ENCODE measurements around the gene MANF. TPM values are rescaled to one million over a fixed set of nuclear protein-coding genes. Genes with fewer than 3 reads are reported as not detected.
"Not testable (repeated sequence)": the region's sequence is repeated elsewhere in the genome, so short reads cannot be mapped to it uniquely, and the experiment has no call there.

The MANF gene
- polyA plus RNA-seq, 4 donors = 109 to 163 (median 133) TPM

DNA sequence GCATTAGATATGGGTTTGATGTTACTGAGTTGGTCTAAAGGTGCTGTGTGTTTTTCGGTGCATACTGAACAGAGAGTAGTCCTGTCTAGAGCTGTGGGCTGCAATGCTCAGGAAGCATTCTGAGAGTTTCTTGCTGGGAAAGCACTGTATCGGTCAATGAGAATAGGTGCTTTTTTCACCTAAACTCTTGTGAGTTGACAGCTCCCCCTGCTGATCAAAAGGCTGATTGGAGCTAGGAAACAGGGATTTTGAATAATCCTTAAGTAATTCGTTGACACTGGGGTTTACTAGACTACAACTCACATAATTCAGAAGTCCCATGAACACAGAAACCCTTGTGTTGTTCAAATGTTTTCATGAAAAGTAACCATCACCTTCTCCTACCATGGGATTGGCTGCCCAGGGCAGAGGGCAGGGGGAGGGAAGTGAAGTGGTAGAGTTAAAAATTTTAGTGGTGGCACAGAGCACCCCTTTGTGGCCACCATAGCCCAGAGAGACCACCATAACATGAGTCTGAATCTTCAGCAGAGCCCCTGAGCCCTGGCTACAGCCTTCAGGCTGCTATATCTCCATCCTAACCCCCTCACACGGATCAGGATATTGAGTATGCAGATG, 13.0 kb upstream of the MANF start:
- DNase-seq (ENCODE audit: low read depth in 4 of 4, low spot score in 3 of 4) = peak in 2 of 4 donors; percentile 53 to 58

DNA sequence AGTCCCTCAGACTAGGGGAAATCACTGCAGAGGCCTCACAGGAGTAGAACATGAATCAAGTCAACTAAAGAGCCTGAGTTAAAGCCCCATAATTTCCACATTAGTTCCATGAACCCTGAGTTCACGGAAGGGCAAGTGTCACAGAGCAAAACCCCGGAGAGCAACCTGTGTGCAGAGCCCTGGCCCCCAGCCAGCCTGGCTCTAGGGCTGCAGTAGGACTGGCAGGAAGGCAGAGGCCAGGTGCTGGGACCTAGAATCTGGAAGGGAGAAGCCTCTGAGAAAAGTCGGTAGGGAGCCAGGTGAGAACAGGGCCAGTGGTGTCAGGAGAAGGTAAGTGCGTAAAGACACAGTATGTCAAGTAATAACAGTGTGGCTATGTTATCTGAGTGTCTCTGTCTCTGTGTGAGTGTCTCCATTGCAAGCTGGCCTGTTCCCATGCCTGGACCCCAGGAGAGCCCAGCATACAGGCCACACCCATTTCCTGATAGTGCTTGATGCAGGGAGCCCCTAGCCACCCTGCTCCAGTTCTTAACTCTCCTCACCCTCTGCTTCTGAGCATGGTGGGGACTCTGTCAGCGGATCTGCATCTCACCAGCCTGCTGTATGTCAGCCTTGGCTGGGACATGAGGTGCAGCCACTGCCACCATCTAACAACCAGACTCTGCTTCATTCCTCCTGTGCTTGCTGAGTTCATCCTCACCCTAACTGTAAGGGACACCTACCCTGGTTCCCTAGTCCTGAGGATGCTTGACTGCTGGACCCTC, 11.3 kb upstream of the MANF start:
- no peak for DNase-seq (ENCODE audit: low read depth in 4 of 4, low spot score in 3 of 4)

DNA sequence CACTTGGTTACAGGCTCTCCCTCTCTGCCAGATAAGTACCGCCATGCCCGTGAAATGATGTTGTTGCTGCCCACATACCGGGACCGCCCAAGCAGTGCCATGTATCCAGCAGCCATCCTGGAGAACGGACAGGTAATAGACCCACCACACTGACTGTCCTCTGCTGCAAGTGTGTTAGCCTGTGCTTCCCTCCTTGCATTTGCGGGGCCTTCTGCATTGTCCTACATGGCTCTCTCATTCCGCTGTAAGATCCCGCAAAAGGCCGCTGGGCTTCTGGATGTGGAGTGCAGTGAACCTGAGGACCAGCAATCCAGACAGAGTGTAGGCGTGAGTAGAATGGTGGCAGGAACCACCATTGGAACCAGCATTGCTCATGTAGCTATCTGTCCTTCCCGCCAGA, 10.6 kb upstream of the MANF start:
- DNase-seq (ENCODE audit: low read depth in 4 of 4, low spot score in 3 of 4) = no peak

DNA sequence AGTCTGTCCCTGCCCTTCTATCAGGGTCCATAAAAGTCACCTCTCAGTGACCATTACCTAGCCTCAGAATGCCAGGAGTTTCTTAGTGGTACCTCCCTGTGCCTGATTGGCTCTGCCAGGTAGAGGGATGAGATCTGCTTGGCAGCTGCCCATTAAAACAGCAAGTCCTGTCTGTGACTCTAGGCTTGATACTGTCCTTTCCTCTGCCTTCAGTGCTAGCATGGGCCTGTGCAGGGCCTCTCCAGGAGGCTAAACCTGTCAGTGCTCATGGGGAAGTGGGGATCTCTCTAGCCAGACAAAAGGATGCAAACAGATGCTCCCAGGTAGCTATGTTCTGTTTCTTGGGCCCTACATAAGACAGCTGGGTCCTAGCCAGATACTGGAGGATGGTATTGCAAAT, 10.0 kb upstream of the MANF start:
- no peak for DNase-seq (ENCODE audit: low read depth in 4 of 4, low spot score in 3 of 4)

DNA sequence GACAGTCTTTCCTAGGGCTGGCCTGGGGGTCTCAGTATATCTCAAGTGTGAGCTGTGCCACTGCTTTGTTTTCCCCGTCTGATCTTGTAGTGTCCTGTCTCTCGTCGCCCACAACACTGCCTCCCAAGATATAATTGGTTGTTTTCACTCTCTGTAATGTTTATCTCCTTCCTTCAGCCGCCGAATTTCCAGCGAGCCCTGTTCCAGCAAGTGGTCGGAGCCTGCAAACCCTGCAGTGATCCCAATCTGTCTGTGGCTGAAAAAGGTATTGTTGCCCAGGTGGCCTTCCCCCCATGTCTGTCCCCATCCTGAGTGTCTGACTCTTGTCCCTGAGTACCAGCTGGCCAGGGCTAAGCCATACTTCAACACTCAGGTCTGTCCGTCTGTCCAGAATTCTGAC, 9.5 kb upstream of the MANF start:
- DNase-seq (ENCODE audit: low read depth in 4 of 4, low spot score in 3 of 4) = no peak

DNA sequence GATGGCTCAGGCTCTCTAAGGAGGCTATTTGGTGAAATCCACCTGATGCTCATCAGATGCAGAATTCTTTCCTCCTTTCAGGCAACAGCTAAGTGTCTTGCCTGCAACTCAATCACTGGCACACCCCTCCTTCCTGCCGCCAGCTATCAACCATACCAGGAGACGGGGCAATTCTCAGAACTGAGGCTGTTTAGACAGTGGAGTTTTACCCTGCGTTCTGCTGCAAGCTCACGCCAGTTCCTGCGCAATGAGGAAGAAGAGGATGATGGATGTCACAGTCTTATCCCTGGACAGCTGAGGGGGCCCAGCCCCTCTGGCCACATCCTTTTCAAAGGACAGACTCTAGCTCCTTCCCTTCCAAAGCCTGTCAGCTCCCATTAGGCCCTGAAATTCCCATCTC, 7.0 kb upstream of the MANF start:
- DNase-seq (ENCODE audit: low read depth in 4 of 4, low spot score in 3 of 4) = no peak

DNA sequence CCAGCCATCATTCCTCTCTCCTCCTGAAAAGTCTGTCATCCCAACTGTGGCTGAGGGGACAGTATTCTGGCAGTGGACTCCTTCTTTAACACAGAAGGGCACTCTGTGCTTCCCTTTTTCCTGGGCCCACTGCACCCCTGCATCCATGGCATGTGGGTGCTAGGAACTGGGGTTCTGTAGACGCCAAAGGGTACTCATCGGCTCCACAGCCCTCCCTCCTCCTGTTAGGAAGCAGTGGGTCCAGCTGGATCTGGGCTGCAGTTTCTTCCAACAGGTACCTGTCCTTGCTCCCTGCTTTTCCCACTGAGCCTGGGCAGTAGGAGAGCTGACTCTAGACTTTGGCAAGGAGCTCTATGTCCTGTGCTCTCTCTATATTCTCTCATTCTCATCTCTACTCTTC, 6.4 kb upstream of the MANF start:
- DNase-seq (ENCODE audit: low read depth in 4 of 4, low spot score in 3 of 4) = no peak

DNA sequence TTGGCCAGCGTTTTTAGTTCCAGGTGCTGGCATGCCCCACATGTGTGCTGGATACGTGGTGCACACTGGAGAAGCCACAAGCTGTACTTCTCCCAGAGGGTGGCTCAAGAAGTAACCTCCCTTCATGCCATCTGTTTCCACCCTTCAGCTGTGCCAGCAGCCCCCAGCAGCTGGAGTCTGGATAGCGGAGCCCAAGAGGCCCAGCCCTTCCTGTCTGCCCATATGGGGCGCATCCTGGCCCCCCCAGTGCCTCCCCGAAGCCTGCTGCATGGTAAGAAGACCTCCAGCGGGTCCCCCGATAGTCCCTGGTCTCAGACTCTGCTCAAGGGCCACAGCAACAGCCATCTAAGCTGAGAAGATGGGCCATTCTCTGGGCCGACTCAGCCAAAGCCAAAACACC, 5.8 kb upstream of the MANF start:
- DNase-seq (ENCODE audit: low read depth in 4 of 4, low spot score in 3 of 4) = no peak

DNA sequence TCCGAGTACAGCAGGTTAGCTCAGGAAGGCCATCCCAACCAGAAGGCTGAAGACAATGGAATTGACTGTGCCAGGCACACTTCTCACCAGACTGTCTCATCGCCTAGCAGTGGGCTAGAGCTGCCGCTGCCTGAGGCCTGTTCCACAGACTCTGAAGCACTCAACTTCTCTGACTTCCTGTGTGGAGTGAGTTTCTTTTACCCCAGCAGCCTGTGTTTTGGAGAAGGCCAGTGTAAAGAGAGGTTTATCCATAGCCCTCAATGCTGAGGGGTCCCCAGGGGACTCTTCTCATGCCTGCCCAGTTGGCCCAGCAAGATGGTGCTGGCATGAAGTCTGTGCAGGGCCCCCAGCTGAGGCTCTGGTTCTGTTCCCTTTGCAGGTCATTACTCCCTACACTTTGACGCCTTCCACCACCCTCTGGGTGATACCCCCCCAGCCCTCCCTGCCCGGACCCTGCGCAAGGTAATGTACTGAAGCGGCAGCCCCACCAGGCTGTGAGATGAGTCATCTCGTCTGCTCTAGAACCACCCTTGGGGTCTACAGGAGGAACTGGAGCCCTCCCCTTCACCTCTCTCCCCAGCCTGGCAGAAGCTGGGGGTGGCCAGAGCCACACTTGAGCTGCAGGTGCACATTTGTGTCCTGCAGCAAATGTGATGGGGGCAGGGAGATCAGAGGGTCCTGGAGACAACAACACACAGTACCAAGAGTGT, 5.2 kb upstream of the MANF start:
- DNase-seq (ENCODE audit: low read depth in 4 of 4, low spot score in 3 of 4) = no peak

DNA sequence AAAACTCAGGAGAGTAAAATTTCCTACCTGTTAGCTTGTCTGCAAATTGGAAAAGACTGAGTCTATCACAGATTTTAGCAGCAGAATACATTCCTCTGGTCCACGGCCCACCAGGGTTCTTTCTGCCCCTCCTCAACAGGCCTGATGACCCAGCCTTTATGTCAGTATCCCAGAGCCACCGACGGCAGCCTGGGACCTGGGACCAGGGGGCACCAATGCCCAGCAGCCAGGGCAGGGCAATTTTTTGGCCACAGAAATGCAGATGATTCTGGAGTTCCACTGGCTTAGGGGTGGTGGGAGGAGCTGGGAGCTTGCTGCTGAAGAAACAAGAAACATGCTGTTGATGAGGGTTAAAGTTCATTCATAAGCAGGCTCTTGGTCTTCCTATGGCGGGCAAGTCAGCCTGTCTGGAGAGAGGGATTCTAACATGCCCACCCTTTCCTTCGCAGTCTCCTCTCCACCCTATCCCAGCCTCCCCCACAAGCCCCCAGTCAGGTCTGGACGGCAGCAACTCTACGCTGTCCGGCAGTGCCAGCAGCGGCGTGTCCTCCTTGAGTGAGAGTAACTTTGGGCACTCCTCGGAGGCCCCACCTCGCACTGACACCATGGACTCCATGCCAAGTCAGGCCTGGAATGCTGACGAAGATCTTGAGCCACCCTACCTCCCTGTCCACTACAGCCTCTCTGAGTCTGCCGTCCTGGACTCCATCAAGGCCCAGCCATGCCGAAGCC, 4.3 kb upstream of the MANF start:
- no peak for DNase-seq (ENCODE audit: low read depth in 4 of 4, low spot score in 3 of 4)

DNA sequence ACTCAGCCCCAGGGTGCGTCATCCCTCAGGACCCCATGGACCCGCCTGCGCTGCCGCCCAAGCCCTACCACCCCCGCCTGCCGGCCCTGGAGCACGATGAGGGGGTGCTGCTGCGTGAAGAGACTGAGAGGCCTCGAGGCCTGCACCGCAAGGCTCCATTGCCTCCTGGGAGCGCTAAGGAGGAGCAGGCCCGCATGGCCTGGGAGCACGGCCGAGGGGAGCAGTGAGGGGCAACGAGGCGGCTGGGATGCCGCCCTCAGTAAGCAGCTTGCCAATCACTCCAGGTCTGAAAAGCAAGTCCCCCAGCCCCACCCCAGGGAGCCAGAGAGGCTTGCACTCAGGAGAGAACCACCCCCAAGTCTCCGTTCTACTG, 3.8 kb upstream of the MANF start:
- no peak for DNase-seq (ENCODE audit: low read depth in 4 of 4, low spot score in 3 of 4)

DNA sequence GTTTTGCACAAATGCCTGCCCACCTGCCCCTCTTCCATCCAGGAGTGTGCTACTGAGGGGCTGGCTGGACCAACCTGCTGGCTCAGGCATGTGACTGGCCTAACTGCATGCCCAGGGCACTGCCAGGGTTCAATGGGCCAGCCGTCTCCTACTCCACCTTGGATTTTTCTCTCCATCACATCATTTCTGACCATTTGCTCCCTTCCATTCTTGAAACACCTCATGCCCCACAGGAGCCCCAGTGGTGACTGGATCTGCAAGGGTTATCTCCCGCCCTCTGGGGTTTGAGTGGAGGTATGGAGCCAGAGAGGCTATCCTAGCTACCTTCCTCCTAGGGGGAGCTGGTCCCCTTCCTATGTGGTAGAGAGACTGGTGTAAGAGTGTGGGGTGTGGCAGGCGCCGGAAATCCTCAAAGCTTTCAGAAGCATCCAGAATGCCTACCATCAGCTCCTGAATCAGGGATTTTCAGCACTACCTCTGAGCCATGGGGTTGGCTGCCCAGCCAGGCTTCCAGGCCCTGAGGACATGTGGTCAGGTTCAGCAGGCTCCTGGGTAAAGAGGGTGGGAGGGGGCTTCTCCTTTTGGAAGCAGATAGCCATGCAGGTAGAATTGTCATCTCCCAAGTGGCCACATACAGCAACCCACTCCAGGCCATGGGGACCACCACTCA, 2.9 kb upstream of the MANF start:
- no peak for DNase-seq (ENCODE audit: low read depth in 4 of 4, low spot score in 3 of 4)

DNA sequence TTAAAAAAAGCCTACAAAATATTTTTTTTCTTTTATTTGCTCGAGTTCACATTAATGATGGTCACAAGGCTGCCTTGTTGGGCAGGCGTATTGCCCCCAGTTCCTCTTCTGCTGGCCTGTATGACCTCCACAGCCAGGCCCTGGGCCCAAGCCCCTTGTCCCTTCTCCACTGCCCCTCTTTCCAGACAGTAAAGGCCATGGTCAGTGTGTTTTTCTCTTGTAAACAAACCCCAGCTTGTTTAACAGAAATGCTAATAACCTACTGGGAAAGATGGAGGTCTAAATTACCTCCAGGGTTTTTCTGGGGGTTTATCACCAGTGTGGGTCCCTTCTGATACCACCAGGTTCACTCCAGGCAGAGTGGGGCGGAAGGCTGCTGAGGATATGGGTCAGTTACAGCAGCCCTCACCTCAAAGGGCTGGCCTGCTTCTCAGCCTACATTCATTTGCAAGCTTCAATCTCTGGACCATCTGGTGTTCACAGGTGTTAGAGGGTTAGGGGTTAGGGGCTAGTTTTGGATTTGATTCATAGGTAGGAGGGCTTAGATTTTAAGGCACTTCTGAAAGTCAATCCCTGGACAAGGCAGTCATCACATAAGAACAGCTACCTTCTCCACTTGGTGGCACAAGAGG, 2.0 kb upstream of the MANF start:
- DNase-seq (ENCODE audit: low read depth in 4 of 4, low spot score in 3 of 4) = no peak

DNA sequence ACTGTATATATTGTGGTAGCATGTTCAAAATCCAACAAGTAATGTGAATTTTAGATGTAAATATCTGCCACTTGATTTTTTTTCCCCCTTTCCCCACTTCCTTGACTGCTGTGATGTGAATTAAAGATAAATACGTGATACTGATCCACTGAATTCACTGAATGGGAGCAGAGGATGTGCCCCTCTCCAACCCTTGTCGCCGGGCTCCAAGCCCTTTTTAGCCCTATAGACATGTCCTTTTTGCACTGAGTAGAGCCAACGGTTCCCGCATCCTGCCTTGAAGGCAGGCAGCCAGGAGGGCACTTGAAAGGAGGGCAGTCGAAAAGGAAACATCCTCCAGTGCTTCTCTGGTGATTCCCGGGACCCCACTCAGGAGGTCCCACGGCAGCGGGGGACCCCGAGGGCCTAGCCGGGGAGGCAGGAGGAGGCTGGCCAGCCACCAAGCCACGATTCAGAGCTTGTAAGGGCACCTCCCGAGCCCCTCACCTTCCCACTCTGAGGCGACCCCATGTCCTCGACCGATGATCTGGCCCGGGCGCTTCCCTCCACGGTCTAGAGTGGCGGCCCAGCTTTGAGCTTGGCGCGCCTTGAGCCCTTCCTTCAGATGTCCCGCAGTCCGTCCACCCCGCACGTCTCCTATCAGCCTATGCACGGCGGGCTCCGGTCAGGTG, 901 bp upstream of the MANF start:
- no peak for DNase-seq (ENCODE audit: low read depth in 4 of 4, low spot score in 3 of 4)

DNA sequence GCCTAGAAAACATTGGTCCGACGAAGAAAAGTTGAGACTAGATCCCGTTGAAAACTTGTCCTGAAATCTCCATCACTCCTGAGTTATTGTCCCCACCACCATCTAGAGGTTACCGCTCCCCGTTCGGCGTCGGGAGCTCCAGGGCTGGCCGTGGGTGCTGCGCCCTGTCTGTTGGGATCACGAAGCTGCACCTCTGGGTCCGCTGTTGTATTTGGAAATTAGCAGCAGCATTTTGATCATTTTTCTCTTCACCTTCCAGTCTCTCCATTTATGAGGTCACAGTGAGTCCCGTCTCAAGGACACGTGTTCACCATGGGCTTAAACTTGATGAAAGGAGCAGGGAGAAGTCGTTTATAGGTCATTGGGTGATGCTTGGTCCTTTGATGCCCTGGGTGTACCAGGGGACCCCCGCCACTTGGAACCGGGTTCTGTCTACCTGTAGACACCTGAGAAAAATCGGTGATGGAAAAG, 565 bp downstream of the MANF start:
- DNase-seq (ENCODE audit: low read depth in 4 of 4, low spot score in 3 of 4) = no peak

DNA sequence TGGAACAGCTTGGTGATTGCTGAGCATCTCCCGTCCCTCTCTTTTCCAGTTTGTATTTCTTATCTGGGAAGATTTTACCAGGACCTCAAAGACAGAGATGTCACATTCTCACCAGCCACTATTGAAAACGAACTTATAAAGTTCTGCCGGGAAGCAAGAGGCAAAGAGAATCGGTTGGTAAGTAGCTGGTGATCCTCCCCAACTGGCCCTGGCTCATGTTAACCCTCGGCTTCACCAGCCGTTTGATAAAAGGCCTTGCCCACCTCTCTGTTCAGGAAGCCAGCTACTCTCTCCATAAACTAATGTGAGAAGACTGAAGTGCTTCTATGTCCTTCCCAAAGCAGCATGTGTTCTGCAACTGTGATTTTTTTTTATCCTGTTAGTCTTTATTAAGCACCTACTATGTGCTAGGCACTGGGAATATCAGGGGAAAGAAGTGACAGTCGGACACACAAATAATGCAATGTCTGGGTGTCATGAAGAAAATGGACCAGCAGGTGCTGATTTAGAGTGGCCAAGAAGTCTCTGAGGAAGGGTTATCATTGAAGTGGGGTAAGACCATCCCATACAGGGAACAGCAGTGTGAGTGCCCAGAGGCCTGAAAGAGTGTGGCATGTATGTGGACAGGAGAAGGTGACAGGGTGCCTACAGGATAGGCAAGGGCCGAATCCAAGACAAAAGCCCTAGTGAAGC, 1.2 kb downstream of the MANF start:
- no peak for DNase-seq (ENCODE audit: low read depth in 4 of 4, low spot score in 3 of 4)

DNA sequence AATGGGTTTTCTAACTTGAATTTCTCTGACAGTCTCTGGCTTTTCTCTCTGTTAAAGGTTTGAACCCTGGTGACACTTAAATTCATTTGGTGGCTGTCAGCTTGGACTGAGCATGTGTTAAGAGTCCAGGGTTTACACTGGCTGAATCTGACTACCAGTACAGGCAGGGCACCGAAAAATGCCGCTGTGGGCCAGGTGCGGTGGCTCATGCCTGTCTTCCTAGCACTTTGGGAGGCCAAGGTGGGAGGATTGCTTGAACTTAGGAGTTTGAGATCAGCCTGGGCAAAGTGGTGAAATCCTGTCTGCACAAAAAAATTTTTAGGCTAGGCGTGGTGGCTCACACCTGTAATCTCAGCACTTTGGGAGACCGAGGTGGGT, 1.8 kb downstream of the MANF start:
- no peak for DNase-seq (ENCODE audit: low read depth in 4 of 4, low spot score in 3 of 4)

DNA sequence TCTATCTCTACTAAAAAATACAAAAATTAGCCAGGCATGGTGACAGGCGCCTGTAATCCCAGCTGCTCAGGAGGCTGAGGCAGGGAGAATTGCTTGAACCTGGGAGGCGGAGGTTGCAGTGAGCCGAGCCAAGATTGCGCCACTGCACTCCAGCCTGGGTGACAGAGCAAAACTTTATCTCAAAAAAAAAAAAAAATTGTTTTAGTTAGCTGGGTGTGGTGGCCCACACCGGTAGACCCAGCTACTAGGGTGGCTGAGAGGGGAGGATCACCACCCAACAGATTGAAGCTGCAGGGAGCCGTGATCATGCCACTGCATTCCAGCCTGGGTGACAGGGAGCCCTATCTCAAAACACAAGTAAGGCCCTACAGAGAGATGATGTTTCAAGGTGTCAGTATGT, 2.2 kb downstream of the MANF start:
- not testable (repeated sequence) for DNase-seq (ENCODE audit: low read depth in 4 of 4, low spot score in 3 of 4)

All from left renal pelvis (tissue), 4 donors.